Measurements from ENCODE around the gene PARD6B. TPM values are rescaled to one million over a fixed set of nuclear protein-coding genes. Genes with fewer than 3 reads are reported as not detected.
"Not testable (repeated sequence)": the region's sequence is repeated elsewhere in the genome, so short reads cannot be mapped to it uniquely, and the experiment has no call there.

PARD6B gene
- total RNA-seq, 2 experiments from 2014 or later, result 4.2 to 4.6 TPM

DNA sequence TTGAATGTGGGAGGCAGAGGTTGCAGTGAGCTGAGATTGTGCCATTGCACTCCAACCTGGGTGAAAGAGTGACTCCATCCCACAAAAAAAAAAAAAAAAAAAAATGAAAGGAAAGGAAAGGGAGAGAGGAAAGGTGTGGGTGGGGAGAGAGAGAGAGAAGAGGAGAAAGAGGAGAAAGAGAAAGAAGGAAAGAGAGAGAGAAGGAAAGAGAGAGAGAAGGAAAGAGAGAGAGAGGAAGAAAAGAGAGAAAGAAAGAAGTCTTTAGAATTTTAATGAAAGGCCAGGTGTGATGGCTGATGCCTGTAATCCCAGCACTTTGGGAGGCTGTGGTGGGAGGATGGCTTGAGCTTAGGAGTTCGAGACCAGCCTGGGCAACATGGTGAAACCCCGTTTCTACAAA lies 55.8 kb downstream of the PARD6B start:
- H3K27me3 Mint-ChIP-seq, result peaks cover 2% of the 10 kb centered on the region
- H3K9me3 Mint-ChIP-seq (ENCODE audit: low read depth), result no peaks in the 10 kb centered on the region
- H3K4me3 Mint-ChIP-seq, result no peak overlapping the region
- peaks cover 7% of the 10 kb centered on the region for H3K4me1 Mint-ChIP-seq
- DNase-seq (no peak), ATAC-seq (no peak)
- no peaks in the 10 kb centered on the region for H3K36me3 Mint-ChIP-seq
- CTCF ChIA-PET, result interaction anchor here (0.7 to 1.6 kb wide), 4 partner anchors 8 to 438 kb away, joined by 3 to 6 read pairs (median 4); partner anchors contain the start of gene ADNP
- no peak overlapping the region for H3K27ac Mint-ChIP-seq

- no peak for DNase-seq
- Mint-ChIP-seq H3K4me1 (peaks cover 10% of the 10 kb centered on the region), H3K9me3 (ENCODE audit: low read depth) (no peaks in the 10 kb centered on the region), H3K27ac (no peak overlapping the region), H3K4me3 (no peak overlapping the region), H3K27me3 (peaks cover 2% of the 10 kb centered on the region), H3K36me3 (no peaks in the 10 kb centered on the region)
- CTCF ChIA-PET, result interaction anchor here (0.6 to 1.3 kb wide), 7 partner anchors 9 to 205 kb away, joined by 3 to 5 read pairs (median 3); no protein-coding TSS in a partner anchor
- no peak for ATAC-seq
These were observed 56.9 kb downstream of the PARD6B start for GRCh38 chr20:50788045-50788991.

GRCh38 chr20:50789968-50790650 lies 58.7 kb downstream of the PARD6B start:
- no peak for DNase-seq
- peak overlapping the region; percentile 64 for H3K27ac Mint-ChIP-seq
- H3K9me3 Mint-ChIP-seq (ENCODE audit: low read depth), result no peaks in the 10 kb centered on the region
- no peak for ATAC-seq
- H3K4me3 Mint-ChIP-seq, result no peak overlapping the region
- peaks cover 14% of the 10 kb centered on the region for H3K4me1 Mint-ChIP-seq
- no peaks in the 10 kb centered on the region for H3K36me3 Mint-ChIP-seq
- no peaks in the 10 kb centered on the region for H3K27me3 Mint-ChIP-seq
- CTCF ChIA-PET, result interaction anchor here (0.6 to 7.3 kb wide), 32 partner anchors 8 to 667 kb away, joined by 3 to 350 read pairs (median 4); partner anchors contain the start of genes ADNP, DPM1 and MOCS3

GRCh38 chr20:50790651-50791277 lies 59.4 kb downstream of the PARD6B start:
- Mint-ChIP-seq H3K4me3 (no peak overlapping the region), H3K27me3 (no peaks in the 10 kb centered on the region), H3K36me3 (no peaks in the 10 kb centered on the region), H3K9me3 (ENCODE audit: low read depth) (no peaks in the 10 kb centered on the region), H3K27ac (peak overlapping the region; percentile 83), H3K4me1 (peaks cover 18% of the 10 kb centered on the region)
- CTCF ChIA-PET, result interaction anchor here (0.6 to 7.3 kb wide), 38 partner anchors 8 to 667 kb away, joined by 3 to 350 read pairs (median 4); partner anchors contain the start of genes ADNP, DPM1 and MOCS3
- DNase-seq (peak; percentile 91), ATAC-seq (peak; percentile 70)

DNA sequence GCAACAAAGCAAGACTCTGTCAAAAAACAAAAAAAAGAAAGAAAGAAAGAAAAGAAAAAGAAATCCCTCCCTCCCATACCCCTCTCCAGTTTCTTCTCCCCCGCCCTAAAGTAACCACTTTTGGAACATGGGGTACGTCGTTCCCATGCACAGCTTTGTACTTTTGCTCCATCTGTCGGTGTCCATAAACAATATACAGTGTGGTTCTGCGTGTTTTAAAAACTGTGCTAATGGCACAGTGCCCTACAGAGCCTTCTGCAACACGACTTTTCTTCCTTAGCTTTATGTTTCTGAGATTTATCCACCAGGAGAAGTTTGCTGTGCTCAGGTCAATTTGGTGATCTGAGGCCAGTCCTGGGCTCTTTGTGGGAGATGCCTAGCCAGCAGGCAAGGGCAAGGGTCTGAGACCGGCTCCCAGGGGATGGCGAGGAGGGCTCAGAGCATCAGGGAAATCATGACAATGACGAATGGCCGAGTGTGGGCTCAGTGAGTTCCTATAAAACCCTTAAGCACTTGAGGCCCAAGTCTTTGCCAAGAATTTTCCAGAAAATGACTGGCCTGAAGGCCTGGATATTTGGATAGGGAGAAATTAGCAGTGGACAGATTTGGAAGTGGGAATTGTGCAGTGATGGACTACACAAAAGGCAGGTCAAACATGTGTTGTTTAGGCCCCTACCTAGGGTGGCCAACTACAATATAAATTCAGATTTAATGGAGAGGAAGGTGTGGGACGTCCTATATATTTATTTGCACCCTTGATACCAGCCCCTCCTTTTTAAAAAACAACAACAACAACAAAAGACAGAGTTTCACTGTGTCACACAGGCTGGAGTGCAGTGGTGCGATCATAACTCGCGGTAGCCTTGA lies 61.6 kb downstream of the PARD6B start:
- no peak overlapping the region for H3K4me3 Mint-ChIP-seq
- CTCF ChIA-PET, result interaction anchor here (0.6 to 7.3 kb wide), 24 partner anchors 10 to 517 kb away, joined by 3 to 350 read pairs (median 18); partner anchors contain the start of genes ADNP, DPM1 and MOCS3
- H3K9me3 Mint-ChIP-seq (ENCODE audit: low read depth), result no peaks in the 10 kb centered on the region
- H3K36me3 Mint-ChIP-seq, result peaks cover 3% of the 10 kb centered on the region
- H3K4me1 Mint-ChIP-seq, result peaks cover 27% of the 10 kb centered on the region
- peak overlapping the region; percentile 52 for H3K27ac Mint-ChIP-seq
- no peak for ATAC-seq
- no peaks in the 10 kb centered on the region for H3K27me3 Mint-ChIP-seq
- DNase-seq, result no peak

DNA sequence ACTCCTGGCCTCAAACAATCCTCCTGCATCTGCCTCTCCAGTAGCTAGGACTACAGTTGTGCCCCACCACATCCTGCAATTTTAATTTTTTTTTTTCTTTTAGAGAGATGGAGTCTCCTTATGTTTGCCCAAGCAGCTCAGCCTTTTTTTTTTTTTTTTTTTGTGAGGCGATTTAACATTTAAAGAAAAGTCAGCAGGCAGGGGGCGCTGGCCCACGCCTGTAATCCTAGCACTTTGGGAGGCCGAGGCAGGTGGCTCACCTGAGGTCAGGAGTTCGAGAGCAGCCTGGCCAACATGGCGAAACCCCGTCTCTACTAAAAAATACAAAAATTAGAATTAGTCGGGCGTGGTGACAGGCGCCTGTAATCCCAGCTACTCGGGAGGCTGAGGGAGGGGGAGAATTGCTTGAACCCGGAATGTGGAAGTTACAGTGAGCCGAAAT lies 62.2 kb downstream of the PARD6B start:
- peak overlapping the region; percentile 49 for H3K4me3 Mint-ChIP-seq
- H3K27ac Mint-ChIP-seq, result peak overlapping the region; percentile 70
- CTCF ChIA-PET, result interaction anchor here (0.6 to 7.3 kb wide), 27 partner anchors 10 to 516 kb away, joined by 3 to 350 read pairs (median 10); partner anchors contain the start of genes ADNP, DPM1 and MOCS3

DNA sequence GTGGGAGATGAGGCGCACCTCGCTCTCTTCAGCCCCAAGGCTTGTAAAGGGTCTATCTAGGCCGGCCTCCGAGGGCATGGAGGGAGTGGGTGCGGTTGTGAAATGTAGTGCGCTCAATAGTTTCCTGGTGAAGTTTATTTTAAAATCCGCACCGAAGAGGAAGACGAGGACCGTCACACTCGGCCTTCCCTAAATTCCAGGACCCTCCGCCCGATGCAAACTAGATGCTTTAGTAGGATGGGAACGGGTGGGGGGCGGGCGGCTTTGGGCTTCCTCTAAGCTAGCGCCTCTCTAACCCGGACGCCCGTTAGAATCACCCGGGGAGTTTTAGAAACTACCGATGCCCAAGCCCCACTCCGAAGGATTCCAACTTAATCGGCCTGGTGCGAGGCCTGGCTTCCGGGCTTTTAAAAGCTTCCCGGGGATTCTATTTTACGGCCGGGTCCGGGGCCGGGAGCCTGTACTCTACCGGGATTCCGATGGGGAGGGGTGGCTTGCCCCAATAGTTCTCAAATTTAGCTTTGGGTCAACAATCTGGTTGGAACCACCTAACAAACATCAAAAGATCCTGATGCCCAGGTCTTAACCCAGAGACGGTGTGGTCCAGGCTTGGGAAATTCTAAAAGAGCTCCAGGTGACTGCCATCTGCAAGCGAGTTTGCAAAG lies 62.9 kb downstream of the PARD6B start:
- peak overlapping the region; percentile 75 for H3K27ac Mint-ChIP-seq
- peaks cover 36% of the 10 kb centered on the region for H3K4me1 Mint-ChIP-seq
- peaks cover 8% of the 10 kb centered on the region for H3K36me3 Mint-ChIP-seq
- no peaks in the 10 kb centered on the region for H3K9me3 Mint-ChIP-seq (ENCODE audit: low read depth)
- DNase-seq (peak; percentile 44), ATAC-seq (peak; percentile 22)
- H3K27me3 Mint-ChIP-seq, result no peaks in the 10 kb centered on the region
- peak overlapping the region; percentile 73 for H3K4me3 Mint-ChIP-seq
- CTCF ChIA-PET, result interaction anchor here (0.5 to 7.3 kb wide), 75 partner anchors 8 to 532 kb away, joined by 3 to 350 read pairs (median 5); partner anchors contain the start of genes ADNP, DPM1 and MOCS3

More for the DNA sequence above, 62.2 kb downstream of the PARD6B start:
- H3K27me3 Mint-ChIP-seq; H3K9me3 Mint-ChIP-seq (ENCODE audit: low read depth); ATAC-seq; H3K36me3 Mint-ChIP-seq: not testable (repeated sequence)
- DNase-seq, result peak; percentile 73
- peaks cover 29% of the 10 kb centered on the region for H3K4me1 Mint-ChIP-seq

GRCh38 chr20:50794846-50795634 lies 63.7 kb downstream of the PARD6B start, which contains the start of gene BCAS4:
BCAS4 (plus strand) TSS chr20:50795061; CDS start chr20:50795084, 23 bp downstream.
- CTCF ChIA-PET, result interaction anchor here (0.5 to 7.3 kb wide), 75 partner anchors 8 to 531 kb away, joined by 3 to 350 read pairs (median 5); partner anchors contain the start of genes ADNP, DPM1 and MOCS3
- Mint-ChIP-seq H3K4me3 (peak within 1 kb of the TSS; percentile 83), H3K27ac (peak within 1 kb of the TSS; percentile 86)

DNA sequence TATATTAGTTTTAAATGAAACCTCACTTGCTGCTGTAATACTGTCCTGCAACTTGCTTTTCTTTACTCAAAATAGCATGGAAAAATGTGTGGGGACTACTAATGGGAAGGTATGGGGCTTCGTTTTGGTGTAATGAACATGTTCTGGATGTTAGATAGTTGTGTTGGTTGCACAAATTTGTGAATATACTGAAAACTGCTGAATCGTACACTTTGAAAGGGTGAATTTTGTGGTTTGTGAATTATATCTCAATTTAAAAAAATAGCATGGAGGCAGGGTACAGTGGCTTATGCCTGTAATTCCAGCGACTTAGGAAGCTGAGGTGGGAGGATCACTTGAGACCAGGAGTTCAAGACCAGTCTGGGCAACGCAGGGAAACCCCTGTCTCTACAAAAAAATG lies 65.8 kb downstream of the PARD6B start:
- DNase-seq, result no peak
- CTCF ChIA-PET, result interaction anchor here (1.0 to 1.3 kb wide), 2 partner anchors 132 to 161 kb away, joined by 3 to 5 read pairs; partner anchors contain the start of genes DPM1 and MOCS3
- Mint-ChIP-seq H3K27ac (no peak overlapping the region), H3K27me3 (no peaks in the 10 kb centered on the region), H3K4me1 (peaks cover 39% of the 10 kb centered on the region), H3K36me3 (peaks cover 8% of the 10 kb centered on the region), H3K9me3 (ENCODE audit: low read depth) (no peaks in the 10 kb centered on the region), H3K4me3 (no peak overlapping the region)
- ATAC-seq, result no peak

More at GRCh38 chr20:50794846-50795634, 63.7 kb downstream of the PARD6B start, which contains the start of gene BCAS4:
- Mint-ChIP-seq H3K4me1 (peaks cover 40% of the 10 kb centered on the region), H3K9me3 (ENCODE audit: low read depth) (no peaks in the 10 kb centered on the region), H3K27me3 (no peaks in the 10 kb centered on the region), H3K36me3 (peaks cover 8% of the 10 kb centered on the region)
- DNase-seq (peak; percentile 87), ATAC-seq (peak; percentile 85)

DNA sequence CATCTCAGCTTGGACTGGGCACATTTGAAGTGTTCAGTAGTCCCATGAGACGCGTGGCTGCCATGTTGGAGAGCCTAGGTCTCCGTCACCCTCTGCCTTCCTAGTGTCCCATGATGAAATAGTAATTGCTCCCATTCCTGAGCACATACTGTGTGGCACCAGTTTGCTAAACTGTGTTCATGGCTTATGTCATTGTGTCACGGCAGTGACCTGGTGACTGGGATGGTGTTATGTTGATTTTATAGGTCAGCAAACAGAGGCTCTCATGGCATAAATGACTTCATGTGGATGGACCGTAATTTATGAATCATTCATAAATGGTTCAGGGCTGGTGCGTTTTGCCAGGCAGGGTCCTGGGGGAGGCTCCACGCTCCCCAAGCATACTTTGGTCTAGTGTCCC lies 67.3 kb downstream of the PARD6B start:
- CTCF ChIA-PET, result interaction anchor here (1.4 kb wide), 1 partner anchor 130 kb away, joined by 3 read pairs; no protein-coding TSS in a partner anchor
- DNase-seq (no peak), ATAC-seq (no peak)
- H3K27ac Mint-ChIP-seq, result peak overlapping the region; percentile 9
- no peak overlapping the region for H3K4me3 Mint-ChIP-seq
- H3K9me3 Mint-ChIP-seq (ENCODE audit: low read depth), result no peaks in the 10 kb centered on the region
- H3K4me1 Mint-ChIP-seq, result peaks cover 40% of the 10 kb centered on the region
- H3K36me3 Mint-ChIP-seq, result peaks cover 8% of the 10 kb centered on the region
- no peaks in the 10 kb centered on the region for H3K27me3 Mint-ChIP-seq
